K562 (cell line): Measurements from ENCODE around the gene TM4SF4. TPM values are rescaled to one million over a fixed set of nuclear protein-coding genes. Genes with fewer than 3 reads are reported as not detected.

Experiments
- ATAC-seq: fragments of 200-7000 bp; cut with Tn5 transposase; 3 replicates; pipeline ENCODE4 v1.9.1; 2020; ENCODE audit warnings: moderate library complexity
- BruUV-seq: library from RNA; stranded (reverse); fragments of 400-500 nt; replicated peaks from 2 replicates; lab custom pipeline; 2021; lab: Mats Ljungman, UMichigan
- CTCF ChIA-PET: fragments of 300-600 bp; formaldehyde crosslinking; extraction: SDS; loops from one replicate; lab custom pipeline; 2021; ENCODE audit warnings: low intra/inter-chr PET ratio; lab: Yijun Ruan, JAX
- POLR2A ChIA-PET: fragments of 300-600, 350-650 bp; sonication (Branson Sonifier 250); formaldehyde crosslinking; extraction: SDS; loops from one replicate; lab custom pipeline; 2021; ENCODE audit warnings: antibody characterized with exemption, inconsistent platforms; lab: Yijun Ruan, JAX
- DNase-seq, 4 experiments: peaks; one replicate each; pipeline versions ENCODE4 v3.0.0 to v3.0.0-alpha.2; 2011 to 2018; ENCODE audit warnings: low spot score in 3 of 4, mixed read lengths in 3 of 4; ENCODE audit errors: extremely low read depth in 1 of 4
- FAIRE-seq: peaks from 2 replicates; lab custom pipeline; 2011; peaks lifted over from hg19 to GRCh38; lab: Jason Lieb, UNC
- H2AFZ ChIP-seq: 2 replicates; pipeline ENCODE4 v1.6.0; 2011; ENCODE audit warnings: low read depth, low read length, control low read depth, inconsistent platforms
- H3K27ac ChIP-seq: fragments of 200-600 bp; 3 replicates; pipeline ENCODE4 v1.8.0; 2011; ENCODE audit warnings: low read depth, mild to moderate bottlenecking, control low read depth, inconsistent platforms, low read length, moderate library complexity, mixed read lengths; ENCODE audit errors: extremely low read depth
- H3K27me3 ChIP-seq, 2 experiments: fragments of 300-600 bp in 1 of 2; 2 replicates in 1 of 2; 3 replicates in 1 of 2; pipeline versions ENCODE4 v1.6.0 to v1.8.0; 2011; ENCODE audit warnings: inconsistent platforms in 2 of 2, low read length in 2 of 2, mild to moderate bottlenecking in 1 of 2, mixed read lengths in 1 of 2, moderate library complexity in 1 of 2; ENCODE audit not compliant: control insufficient read depth in 2 of 2, insufficient read depth in 2 of 2
- H3K36me3 ChIP-seq: fragments of 300-600 bp; 3 replicates; pipeline ENCODE4 v1.8.0; 2011; ENCODE audit warnings: mild to moderate bottlenecking, low read length, inconsistent platforms; ENCODE audit not compliant: control insufficient read depth, insufficient read depth
- H3K4me1 ChIP-seq, 2 experiments: fragments of 200-600 bp in 1 of 2; replicated peaks in 1 of 2; 2 replicates in 1 of 2; 3 replicates in 1 of 2; pipeline versions ENCODE4 v1.5.1 to v1.8.0; 2011; ENCODE audit warnings: inconsistent platforms in 2 of 2, low read length in 2 of 2, mild to moderate bottlenecking in 1 of 2, mixed read lengths in 1 of 2, moderate library complexity in 1 of 2; ENCODE audit not compliant: control insufficient read depth in 2 of 2, insufficient read depth in 2 of 2
- H3K4me2 ChIP-seq: 2 replicates; pipeline ENCODE4 v1.6.1; 2011; ENCODE audit warnings: low read length, control low read depth, inconsistent platforms, mixed read lengths; ENCODE audit not compliant: insufficient read depth
- H3K4me3 ChIP-seq: fragments of 200-600 bp; sonication (generic), shearing (Covaris generic); 2 replicates; pipeline ENCODE4 v1.5.1; 2016; ENCODE audit warnings: control low read depth, inconsistent platforms
- H3K79me2 ChIP-seq: fragments of 200-600 bp; 3 replicates; pipeline ENCODE4 v1.8.0; 2011; ENCODE audit warnings: low read length, inconsistent platforms; ENCODE audit not compliant: control insufficient read depth, insufficient read depth
- H3K9ac ChIP-seq, 2 experiments: 2 replicates each; pipeline versions ENCODE4 v1.6.0 to v1.6.1; 2011; ENCODE audit warnings: low read depth in 2 of 2, low read length in 2 of 2, control low read depth in 1 of 2, inconsistent platforms in 1 of 2, mild to moderate bottlenecking in 1 of 2, mixed read lengths in 1 of 2; ENCODE audit not compliant: insufficient read depth in 1 of 2
- H3K9me1 ChIP-seq: one replicate; pipeline ENCODE4 v1.6.0; 2011; ENCODE audit warnings: inconsistent platforms, mild to moderate bottlenecking, low read length, moderate library complexity; ENCODE audit not compliant: control insufficient read depth, insufficient read depth
- H3K9me3 ChIP-seq: replicated peaks from 2 replicates; pipeline ENCODE4 v1.5.1; 2011; ENCODE audit warnings: low read depth, low read length, inconsistent platforms; ENCODE audit not compliant: control insufficient read depth, insufficient read depth
- H4K20me1 ChIP-seq: replicated peaks from 2 replicates; pipeline ENCODE4 v1.6.1; 2011; ENCODE audit warnings: low read length, inconsistent platforms, mixed read lengths; ENCODE audit not compliant: control insufficient read depth, insufficient read depth
- LEF1 ChIP-seq: fragments of 450-650 bp; IDR thresholded peaks from 2 replicates; pipeline ENCODE4 v1.6.1; 2016; ENCODE audit warnings: mild to moderate bottlenecking
- NONO ChIP-seq, 2 experiments: fragments of 200-400 bp in 1 of 2; fragments of 450-650 bp in 1 of 2; formaldehyde crosslinking in 1 of 2; IDR thresholded peaks; 2 replicates each; pipeline ENCODE4 v1.6.1; 2017; ENCODE audit warnings: low read depth in 2 of 2, mild to moderate bottlenecking in 2 of 2, moderate library complexity in 2 of 2, low read length in 1 of 2
- ZNF311 ChIP-seq: fragments of 250-450 bp; sonication (Bioruptor Pico); IDR thresholded peaks from 2 replicates; pipeline ENCODE4 v1.4.0; 2020; ENCODE audit warnings: mild to moderate bottlenecking, moderate library complexity
- ZNF398 ChIP-seq: fragments of 250-450 bp; sonication (Bioruptor Pico); IDR thresholded peaks from 2 replicates; pipeline ENCODE4 v1.8.0; 2021; ENCODE audit warnings: moderate library complexity, mild to moderate bottlenecking, inconsistent platforms
- ZNF79 ChIP-seq: fragments of 250-450 bp; sonication (Bioruptor Pico); IDR thresholded peaks from 2 replicates; pipeline ENCODE4 v1.4.0; 2020; ENCODE audit warnings: low read depth, mild to moderate bottlenecking, moderate library complexity
- whole genome bisulfite sequencing: fragments of 100-300 bp; shearing (Covaris generic); methylation state at CpG from one replicate; pipeline ENCODE4 v1.1.6; 2016; ENCODE audit warnings: low coverage, mixed read lengths; ENCODE audit not compliant: insufficient coverage; ENCODE audit errors: missing lambda C conversion rate; 5-methylcytosine and 5-hydroxymethylcytosine counted together
- in situ Hi-C: fragments of 300-500 bp; cut with MboI; formaldehyde crosslinking; loops from 4 replicates; pipeline ENCODE4 v1.15.0; 2018; ENCODE audit warnings: inconsistent platforms, mixed read lengths
- intact Hi-C: fragments of 100-400 bp; cut with micrococcal nuclease; formaldehyde crosslinking; loops from 2 replicates; pipeline ENCODE4 v1.14.2; 2022
- polyA plus RNA-seq, 8 experiments: library from polyadenylated mRNA; depleted of rRNA in 4 of 8; stranded (reverse) in 5 of 8; unstranded in 3 of 8; fragments of >200 nt; fragmentation: Nextera tagmentation in 2 of 8; fragmentation: Illumina TruSeq in 1 of 8; extraction: Ambion mirVana in 2 of 8; extraction: Trizol in 1 of 8; gene quantifications; 2 replicates each; pipeline versions ENCODE4 v1.2.1 to v1.2.3, GENCODE V29; 2011 to 2014; ENCODE audit warnings: inconsistent platforms in 1 of 8, missing spikeins in 1 of 8
- total RNA-seq, 7 experiments: library from RNA; depleted of rRNA in 6 of 7; stranded (reverse); fragments of >200 nt in 6 of 7; fragmentation: Illumina TruSeq in 2 of 7; extraction: Trizol in 2 of 7; gene quantifications; 2 replicates each; pipeline versions ENCODE4 v1.2.1 to v1.2.3, GENCODE V29; 2011 to 2021; ENCODE audit warnings: low replicate concordance in 1 of 7

The TM4SF4 gene
- total and polyA plus RNA-seq, 9 of the 15 experiments (the other 6 are each of a cell fraction or from before 2014, with no cell fraction given), result 0.31 TPM; not detected in 8

DNA sequence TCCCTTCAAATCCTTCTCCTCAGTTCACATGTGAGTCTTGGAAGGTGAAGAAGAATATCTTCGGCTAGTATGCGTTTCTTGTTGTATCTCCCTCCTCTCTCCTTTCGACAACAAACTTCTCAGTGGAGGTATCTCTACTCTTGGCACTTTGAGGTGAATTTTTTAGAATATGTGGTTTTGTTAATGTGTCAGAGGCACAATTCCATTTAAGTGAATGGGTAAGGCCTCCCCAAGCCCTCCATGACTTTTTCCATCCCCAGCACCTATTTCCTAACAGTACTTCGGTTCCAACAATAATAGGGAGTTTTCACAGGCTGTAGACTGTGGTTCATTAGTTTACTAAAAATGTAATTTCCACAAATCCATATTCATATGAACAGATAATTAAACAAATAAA is 74.2 kb downstream of the TM4SF4 start:
- POLR2A ChIA-PET, result no interaction called here
- no peak overlapping the region for H3K9ac ChIP-seq
- no peaks in the 10 kb centered on the region for H3K36me3 ChIP-seq
- H3K9me3 ChIP-seq, result no peaks in the 10 kb centered on the region
- no TSS peak for BruUV-seq
- FAIRE-seq (no peak), ATAC-seq (no peak), DNase-seq (no peak)
- intact Hi-C loops, result no loop called here
- no peaks in the 10 kb centered on the region for H4K20me1 ChIP-seq
- 16% methylated on average over 4 of the region's 4 CpGs for WGBS
- H3K4me2 ChIP-seq, result no peak overlapping the region
- peaks cover 9 to 19% of the 10 kb centered on the region in 2 experiments; a peak in 4 of 5 replicates for H3K27me3 ChIP-seq
- H3K27ac ChIP-seq, result no peak overlapping the region
- H3K9me1 ChIP-seq, result no peaks in the 10 kb centered on the region
- no peaks in the 10 kb centered on the region for H3K79me2 ChIP-seq
- H3K4me1 ChIP-seq, result no peaks in the 10 kb centered on the region
- in situ Hi-C loops, result no loop called here
- no peak overlapping the region for H2AFZ ChIP-seq
- TF ChIP-seq ZNF79 (CRISPR knock-in tag) (no peak), LEF1 (no peak), NONO (IDR thresholded peaks at IDR 0.05; ENCODE audit: low read depth in 2 of 2, low read length in 1 of 2) (no peak), ZNF311 (CRISPR knock-in tag) (no peak), ZNF398 (no peak)
- TF ChIP-seq, all 486 proteins: peak for 0
- H3K4me3 ChIP-seq, result no peak overlapping the region
- CTCF ChIA-PET, result no interaction called here
